ENCODE measurements around the gene CDYL.

Gene CDYL

GRCh38 chr6:4786996-4787395, 10.8 kb downstream of the CDYL start:
- no peak overlapping the region for H3K4me2 ChIP-seq (ENCODE audit: low read length)
- TF ChIP-seq CTCF (IDR thresholded peaks at IDR 0.05; ENCODE audit: low read depth, low read length, poor library complexity, severe bottlenecking) (no peak), EZH2phosphoT487 (IDR thresholded peaks at IDR 0.05; ENCODE audit: borderline replicate concordance, low read length) (no peak)

GRCh38 chr6:4788482-4788881, 12.3 kb downstream of the CDYL start:
- H3K36me3 ChIP-seq (ENCODE audit: control insufficient read depth, low read length), result no peaks in the 10 kb centered on the region
- no peaks in the 10 kb centered on the region for H3F3A ChIP-seq (ENCODE audit: control insufficient read depth, insufficient read depth)
- peaks cover 13% of the 10 kb centered on the region for H4K20me1 ChIP-seq (ENCODE audit: control insufficient read depth, insufficient read depth, low read depth, low read length)
- peak overlapping the region; percentile 43 for H3K4me3 ChIP-seq (ENCODE audit: low read length)
- H3K9me3 ChIP-seq (ENCODE audit: control insufficient read depth, insufficient read depth, low read length), result peaks cover 4% of the 10 kb centered on the region; the same call in 1 of the 2 replicates
- TF ChIP-seq EZH2phosphoT487 (IDR thresholded peaks at IDR 0.05; ENCODE audit: borderline replicate concordance, low read length) (no peak), CTCF (IDR thresholded peaks at IDR 0.05; ENCODE audit: low read depth, low read length, poor library complexity, severe bottlenecking) (no peak)
- no peaks in the 10 kb centered on the region for H3K9me2 ChIP-seq (replicated peaks; ENCODE audit: control insufficient read depth, low read length)
- H3K27me3 ChIP-seq (ENCODE audit: control insufficient read depth, low read length), result no peaks in the 10 kb centered on the region
- no peak overlapping the region for H3K27ac ChIP-seq (ENCODE audit: low read depth, low read length)
- H3K4me2 ChIP-seq (ENCODE audit: low read length), result peak overlapping the region; percentile 56
- H3K4me1 ChIP-seq (ENCODE audit: control insufficient read depth, low read length), result peaks cover 23% of the 10 kb centered on the region
- peaks cover 93% of the 10 kb centered on the region for H3K79me2 ChIP-seq (ENCODE audit: control insufficient read depth, low read length)

More at GRCh38 chr6:4786996-4787395, 10.8 kb downstream of the CDYL start:
- peaks cover 23% of the 10 kb centered on the region for H3K4me1 ChIP-seq (ENCODE audit: control insufficient read depth, low read length)
- peaks cover 4% of the 10 kb centered on the region; the same call in 1 of the 2 replicates for H3K9me3 ChIP-seq (ENCODE audit: control insufficient read depth, insufficient read depth, low read length)
- no peak overlapping the region for H3K4me3 ChIP-seq (ENCODE audit: low read length)
- no peaks in the 10 kb centered on the region for H3K36me3 ChIP-seq (ENCODE audit: control insufficient read depth, low read length)
- peaks cover 13% of the 10 kb centered on the region for H4K20me1 ChIP-seq (ENCODE audit: control insufficient read depth, insufficient read depth, low read depth, low read length)
- H3K27ac ChIP-seq (ENCODE audit: low read depth, low read length), result no peak overlapping the region
- H3K9me2 ChIP-seq (replicated peaks; ENCODE audit: control insufficient read depth, low read length), result no peaks in the 10 kb centered on the region
- H3F3A ChIP-seq (ENCODE audit: control insufficient read depth, insufficient read depth), result no peaks in the 10 kb centered on the region
- H3K27me3 ChIP-seq (ENCODE audit: control insufficient read depth, low read length), result no peaks in the 10 kb centered on the region
- peaks cover 96% of the 10 kb centered on the region for H3K79me2 ChIP-seq (ENCODE audit: control insufficient read depth, low read length)

- TF ChIP-seq CTCF (IDR thresholded peaks at IDR 0.05; ENCODE audit: low read depth, low read length, poor library complexity, severe bottlenecking) (peak; percentile 39), EZH2phosphoT487 (IDR thresholded peaks at IDR 0.05; ENCODE audit: borderline replicate concordance, low read length) (no peak)
- Histone ChIP-seq H3K4me3 (ENCODE audit: low read length) (peak overlapping the region; percentile 43), H3K79me2 (ENCODE audit: control insufficient read depth, low read length) (peaks cover 93% of the 10 kb centered on the region), H3K27me3 (ENCODE audit: control insufficient read depth, low read length) (no peaks in the 10 kb centered on the region), H3F3A (ENCODE audit: control insufficient read depth, insufficient read depth) (no peaks in the 10 kb centered on the region), H3K9me3 (ENCODE audit: control insufficient read depth, insufficient read depth, low read length) (no peaks in the 10 kb centered on the region), H3K4me1 (ENCODE audit: control insufficient read depth, low read length) (peaks cover 23% of the 10 kb centered on the region), H3K36me3 (ENCODE audit: control insufficient read depth, low read length) (no peaks in the 10 kb centered on the region), H3K27ac (ENCODE audit: low read depth, low read length) (no peak overlapping the region), H3K4me2 (ENCODE audit: low read length) (peak overlapping the region; percentile 56), H3K9me2 (replicated peaks; ENCODE audit: control insufficient read depth, low read length) (no peaks in the 10 kb centered on the region), H4K20me1 (ENCODE audit: control insufficient read depth, insufficient read depth, low read depth, low read length) (peaks cover 13% of the 10 kb centered on the region)
Observed at GRCh38 chr6:4788953-4789584, 12.9 kb downstream of the CDYL start.

All from DOHH2 (cell line).